Measurements from ENCODE around the gene EXO1.

DNA sequence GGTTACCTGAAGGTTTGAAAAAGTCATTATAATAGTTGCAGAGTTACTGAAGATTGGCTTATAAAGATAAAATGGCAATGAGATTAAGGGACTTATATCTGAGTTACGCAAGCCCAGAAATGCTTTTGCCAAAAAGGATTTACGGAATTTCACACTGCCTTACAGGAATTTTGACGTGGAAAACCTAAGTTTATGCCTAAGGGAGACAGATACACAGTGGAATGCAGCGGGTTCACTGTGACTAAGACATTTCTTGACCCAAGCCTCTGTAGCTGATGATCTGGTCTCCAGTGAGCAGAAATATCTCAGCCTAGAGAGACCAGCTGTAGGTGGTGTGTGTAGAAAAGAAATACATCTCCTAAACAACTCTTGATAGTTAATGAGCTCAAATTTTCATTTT is 10.1 kb upstream of the EXO1 start:
- TF ChIP-seq, protein P1, sequence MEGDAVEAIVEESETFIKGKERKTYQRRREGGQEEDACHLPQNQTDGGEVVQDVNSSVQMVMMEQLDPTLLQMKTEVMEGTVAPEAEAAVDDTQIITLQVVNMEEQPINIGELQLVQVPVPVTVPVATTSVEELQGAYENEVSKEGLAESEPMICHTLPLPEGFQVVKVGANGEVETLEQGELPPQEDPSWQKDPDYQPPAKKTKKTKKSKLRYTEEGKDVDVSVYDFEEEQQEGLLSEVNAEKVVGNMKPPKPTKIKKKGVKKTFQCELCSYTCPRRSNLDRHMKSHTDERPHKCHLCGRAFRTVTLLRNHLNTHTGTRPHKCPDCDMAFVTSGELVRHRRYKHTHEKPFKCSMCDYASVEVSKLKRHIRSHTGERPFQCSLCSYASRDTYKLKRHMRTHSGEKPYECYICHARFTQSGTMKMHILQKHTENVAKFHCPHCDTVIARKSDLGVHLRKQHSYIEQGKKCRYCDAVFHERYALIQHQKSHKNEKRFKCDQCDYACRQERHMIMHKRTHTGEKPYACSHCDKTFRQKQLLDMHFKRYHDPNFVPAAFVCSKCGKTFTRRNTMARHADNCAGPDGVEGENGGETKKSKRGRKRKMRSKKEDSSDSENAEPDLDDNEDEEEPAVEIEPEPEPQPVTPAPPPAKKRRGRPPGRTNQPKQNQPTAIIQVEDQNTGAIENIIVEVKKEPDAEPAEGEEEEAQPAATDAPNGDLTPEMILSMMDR (IDR thresholded peaks at IDR 0.05; ENCODE audit: insufficient read depth, low read length), result no peak
- TF ChIP-seq, protein P2, sequence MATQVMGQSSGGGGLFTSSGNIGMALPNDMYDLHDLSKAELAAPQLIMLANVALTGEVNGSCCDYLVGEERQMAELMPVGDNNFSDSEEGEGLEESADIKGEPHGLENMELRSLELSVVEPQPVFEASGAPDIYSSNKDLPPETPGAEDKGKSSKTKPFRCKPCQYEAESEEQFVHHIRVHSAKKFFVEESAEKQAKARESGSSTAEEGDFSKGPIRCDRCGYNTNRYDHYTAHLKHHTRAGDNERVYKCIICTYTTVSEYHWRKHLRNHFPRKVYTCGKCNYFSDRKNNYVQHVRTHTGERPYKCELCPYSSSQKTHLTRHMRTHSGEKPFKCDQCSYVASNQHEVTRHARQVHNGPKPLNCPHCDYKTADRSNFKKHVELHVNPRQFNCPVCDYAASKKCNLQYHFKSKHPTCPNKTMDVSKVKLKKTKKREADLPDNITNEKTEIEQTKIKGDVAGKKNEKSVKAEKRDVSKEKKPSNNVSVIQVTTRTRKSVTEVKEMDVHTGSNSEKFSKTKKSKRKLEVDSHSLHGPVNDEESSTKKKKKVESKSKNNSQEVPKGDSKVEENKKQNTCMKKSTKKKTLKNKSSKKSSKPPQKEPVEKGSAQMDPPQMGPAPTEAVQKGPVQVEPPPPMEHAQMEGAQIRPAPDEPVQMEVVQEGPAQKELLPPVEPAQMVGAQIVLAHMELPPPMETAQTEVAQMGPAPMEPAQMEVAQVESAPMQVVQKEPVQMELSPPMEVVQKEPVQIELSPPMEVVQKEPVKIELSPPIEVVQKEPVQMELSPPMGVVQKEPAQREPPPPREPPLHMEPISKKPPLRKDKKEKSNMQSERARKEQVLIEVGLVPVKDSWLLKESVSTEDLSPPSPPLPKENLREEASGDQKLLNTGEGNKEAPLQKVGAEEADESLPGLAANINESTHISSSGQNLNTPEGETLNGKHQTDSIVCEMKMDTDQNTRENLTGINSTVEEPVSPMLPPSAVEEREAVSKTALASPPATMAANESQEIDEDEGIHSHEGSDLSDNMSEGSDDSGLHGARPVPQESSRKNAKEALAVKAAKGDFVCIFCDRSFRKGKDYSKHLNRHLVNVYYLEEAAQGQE (IDR thresholded peaks at IDR 0.05; ENCODE audit: insufficient replicate concordance, low read depth), result no peak
- no peak for TF ChIP-seq GABPA (IDR thresholded peaks at IDR 0.05; ENCODE audit: low read depth)

Data from HL-60 (cell line).